ENCODE data around the gene FUT9.

DNA sequence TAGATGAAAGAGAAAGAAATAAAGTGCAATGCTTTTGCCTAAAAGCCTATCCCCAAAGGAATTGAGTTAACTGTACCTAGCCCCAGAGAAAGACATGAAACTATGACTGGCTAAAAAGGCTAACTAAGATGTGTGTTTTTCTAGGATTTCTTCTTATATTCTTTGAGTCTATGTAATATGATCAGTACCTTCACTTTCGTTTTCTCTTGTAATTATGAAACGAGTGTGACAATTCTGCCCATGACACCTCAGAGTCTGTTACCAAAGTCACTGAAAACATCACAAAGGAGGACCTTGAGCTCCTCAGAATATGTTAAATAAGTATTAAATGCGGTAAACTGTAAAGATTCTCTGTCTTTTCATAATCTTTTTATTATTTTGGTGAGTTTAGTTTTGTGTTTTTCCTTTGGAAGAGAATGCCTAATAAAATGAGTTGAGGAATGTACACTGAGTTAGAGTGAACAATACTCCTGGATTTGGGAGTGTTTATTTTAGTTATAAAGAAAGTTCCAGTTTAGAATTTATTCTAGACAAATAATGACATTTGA lies 141.3 kb downstream of the FUT9 start:
- TF ChIP-seq, protein P1, sequence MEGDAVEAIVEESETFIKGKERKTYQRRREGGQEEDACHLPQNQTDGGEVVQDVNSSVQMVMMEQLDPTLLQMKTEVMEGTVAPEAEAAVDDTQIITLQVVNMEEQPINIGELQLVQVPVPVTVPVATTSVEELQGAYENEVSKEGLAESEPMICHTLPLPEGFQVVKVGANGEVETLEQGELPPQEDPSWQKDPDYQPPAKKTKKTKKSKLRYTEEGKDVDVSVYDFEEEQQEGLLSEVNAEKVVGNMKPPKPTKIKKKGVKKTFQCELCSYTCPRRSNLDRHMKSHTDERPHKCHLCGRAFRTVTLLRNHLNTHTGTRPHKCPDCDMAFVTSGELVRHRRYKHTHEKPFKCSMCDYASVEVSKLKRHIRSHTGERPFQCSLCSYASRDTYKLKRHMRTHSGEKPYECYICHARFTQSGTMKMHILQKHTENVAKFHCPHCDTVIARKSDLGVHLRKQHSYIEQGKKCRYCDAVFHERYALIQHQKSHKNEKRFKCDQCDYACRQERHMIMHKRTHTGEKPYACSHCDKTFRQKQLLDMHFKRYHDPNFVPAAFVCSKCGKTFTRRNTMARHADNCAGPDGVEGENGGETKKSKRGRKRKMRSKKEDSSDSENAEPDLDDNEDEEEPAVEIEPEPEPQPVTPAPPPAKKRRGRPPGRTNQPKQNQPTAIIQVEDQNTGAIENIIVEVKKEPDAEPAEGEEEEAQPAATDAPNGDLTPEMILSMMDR (IDR thresholded peaks at IDR 0.05; ENCODE audit: low read depth, low read length, poor library complexity, severe bottlenecking) = no peak
- no peak for TF ChIP-seq EZH2phosphoT487 (IDR thresholded peaks at IDR 0.05; ENCODE audit: borderline replicate concordance, low read length)

All from DOHH2 (cell line).